Activated naive CD4-positive, alpha-beta T cell treated with anti-CD3 and anti-CD28 coated beads, Interleukin-2, amount 50 U/mL, for 24 hours (primary cell): ENCODE results near the gene GNA15.
"Not testable (repeated sequence)": the region's sequence is repeated elsewhere in the genome, so short reads cannot be mapped to it uniquely, and the experiment has no call there.

Source experiments
- H3K27ac Mint-ChIP-seq: one replicate; pipeline ENCODE4 v1.8.0; 2021; ENCODE audit warnings: mild to moderate bottlenecking, mixed read lengths
- H3K27me3 Mint-ChIP-seq: one replicate; pipeline ENCODE4 v1.8.0; 2021; ENCODE audit warnings: mixed read lengths
- H3K36me3 Mint-ChIP-seq: one replicate; pipeline ENCODE4 v1.8.0; 2021; ENCODE audit warnings: mixed read lengths
- H3K4me1 Mint-ChIP-seq: one replicate; pipeline ENCODE4 v1.8.0; 2021; ENCODE audit warnings: mixed read lengths
- H3K4me3 Mint-ChIP-seq: one replicate; pipeline ENCODE4 v1.8.0; 2021; ENCODE audit warnings: mild to moderate bottlenecking, mixed read lengths
- H3K9me3 Mint-ChIP-seq: one replicate; pipeline ENCODE4 v1.8.0; 2021; ENCODE audit warnings: mixed read lengths

Gene GNA15

GRCh38 chr19:3149526-3150505 lies 14.0 kb downstream of the GNA15 start:
- no peaks in the 10 kb centered on the region for H3K36me3 Mint-ChIP-seq
- H3K4me1 Mint-ChIP-seq: no peaks in the 10 kb centered on the region
- H3K27ac Mint-ChIP-seq: no peak overlapping the region
- no peaks in the 10 kb centered on the region for H3K27me3 Mint-ChIP-seq
- no peaks in the 10 kb centered on the region for H3K9me3 Mint-ChIP-seq
- no peak overlapping the region for H3K4me3 Mint-ChIP-seq

DNA sequence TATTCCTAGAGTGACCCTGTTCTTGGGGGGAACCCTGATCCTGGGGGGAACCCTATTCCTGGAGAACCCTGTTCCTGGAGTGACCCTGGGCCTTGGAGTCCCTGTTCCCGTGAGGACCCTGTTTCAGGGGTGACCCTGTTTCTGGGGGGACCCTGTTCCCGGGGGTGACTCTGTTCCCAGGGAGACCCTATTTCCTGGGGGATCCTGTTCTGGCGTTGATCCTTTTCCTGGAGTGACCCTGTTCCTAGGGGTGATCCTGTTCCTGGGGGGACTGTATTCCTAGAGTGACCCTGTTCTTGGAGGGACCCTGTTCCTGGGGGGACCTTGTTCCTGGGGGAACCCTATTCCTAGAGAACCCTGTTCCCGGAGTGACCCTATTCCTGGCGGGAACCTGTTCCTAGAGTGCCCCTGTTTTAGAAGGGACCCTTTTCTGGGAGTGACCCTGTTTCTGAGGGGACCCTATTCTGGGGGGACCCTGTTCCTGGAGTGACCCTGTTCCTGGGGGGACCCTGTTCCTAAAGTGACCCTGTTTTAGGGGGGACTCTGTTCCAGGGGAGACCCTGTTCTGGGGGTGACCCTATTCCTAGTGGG lies 15.0 kb downstream of the GNA15 start:
- Mint-ChIP-seq H3K36me3 (no peaks in the 10 kb centered on the region), H3K4me3 (no peak overlapping the region), H3K27ac (no peak overlapping the region), H3K9me3 (no peaks in the 10 kb centered on the region), H3K27me3 (no peaks in the 10 kb centered on the region), H3K4me1 (no peaks in the 10 kb centered on the region)

DNA sequence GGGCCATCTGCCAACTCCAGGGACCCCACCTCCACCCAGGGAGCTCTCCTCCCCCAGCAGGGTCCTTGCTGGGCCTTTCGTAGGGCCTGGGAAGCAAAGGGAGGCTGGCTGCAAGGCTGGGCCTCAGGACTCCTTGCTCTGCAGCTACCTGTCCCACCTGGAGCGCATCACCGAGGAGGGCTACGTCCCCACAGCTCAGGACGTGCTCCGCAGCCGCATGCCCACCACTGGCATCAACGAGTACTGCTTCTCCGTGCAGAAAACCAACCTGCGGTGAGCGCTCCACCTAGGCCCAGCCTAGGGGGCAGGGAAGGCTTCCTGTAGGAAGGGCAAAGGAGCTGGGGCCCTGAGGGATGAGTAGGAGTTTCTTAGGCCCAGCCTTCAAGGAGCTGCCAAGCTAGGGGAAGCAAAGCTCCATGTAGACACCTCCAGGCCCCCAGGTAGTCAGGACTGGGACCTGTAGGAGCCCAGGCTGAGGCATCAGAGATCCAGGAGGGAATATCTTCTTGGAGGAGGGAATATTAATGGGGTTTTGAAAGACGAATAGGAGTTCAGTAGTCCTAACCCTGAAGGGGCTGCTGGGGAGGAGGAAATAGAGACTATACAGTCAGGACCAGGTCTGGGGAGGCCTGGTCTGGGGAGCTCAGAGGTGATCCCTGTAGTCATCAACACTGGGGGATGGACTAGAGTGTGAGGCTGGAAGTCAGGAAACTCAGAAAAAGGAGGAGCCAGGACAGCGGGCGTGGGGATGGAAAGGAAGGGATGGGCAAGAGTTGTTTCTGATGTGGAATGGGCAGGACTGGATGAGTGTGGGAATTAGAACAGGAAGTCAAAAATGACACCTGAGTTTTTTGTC lies 16.0 kb downstream of the GNA15 start:
- H3K27ac Mint-ChIP-seq: no peak overlapping the region
- H3K4me3 Mint-ChIP-seq: no peak overlapping the region
- no peaks in the 10 kb centered on the region for H3K9me3 Mint-ChIP-seq
- no peaks in the 10 kb centered on the region for H3K36me3 Mint-ChIP-seq
- no peaks in the 10 kb centered on the region for H3K27me3 Mint-ChIP-seq
- no peaks in the 10 kb centered on the region for H3K4me1 Mint-ChIP-seq

DNA sequence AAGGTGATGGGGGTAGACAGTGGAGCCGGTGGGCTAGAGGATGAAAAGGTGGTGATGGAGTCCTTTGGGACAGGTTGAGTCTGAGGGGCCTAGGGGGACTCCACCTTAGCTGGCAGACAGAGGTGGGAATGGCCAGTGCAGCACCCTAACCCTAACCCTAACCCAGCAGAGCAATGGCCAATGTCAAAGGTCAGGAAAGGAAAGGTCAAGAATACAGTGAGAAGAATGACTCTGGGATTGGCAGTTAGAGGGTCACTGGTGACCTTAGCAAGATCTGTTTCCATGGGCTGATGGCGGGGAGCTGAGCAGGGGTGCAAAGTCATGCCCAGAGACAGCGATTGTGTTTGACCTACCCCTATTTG lies 16.6 kb downstream of the GNA15 start:
- no peaks in the 10 kb centered on the region for H3K27me3 Mint-ChIP-seq
- H3K27ac Mint-ChIP-seq: no peak overlapping the region
- H3K9me3 Mint-ChIP-seq: no peaks in the 10 kb centered on the region
- H3K4me1 Mint-ChIP-seq: no peaks in the 10 kb centered on the region
- no peaks in the 10 kb centered on the region for H3K36me3 Mint-ChIP-seq
- H3K4me3 Mint-ChIP-seq: no peak overlapping the region

- Mint-ChIP-seq H3K4me1 (no peaks in the 10 kb centered on the region), H3K27me3 (no peaks in the 10 kb centered on the region), H3K36me3 (no peaks in the 10 kb centered on the region), H3K9me3 (no peaks in the 10 kb centered on the region), H3K4me3 (no peak overlapping the region), H3K27ac (no peak overlapping the region)
These were observed 17.7 kb downstream of the GNA15 start for GRCh38 chr19:3153286-3154230.

DNA sequence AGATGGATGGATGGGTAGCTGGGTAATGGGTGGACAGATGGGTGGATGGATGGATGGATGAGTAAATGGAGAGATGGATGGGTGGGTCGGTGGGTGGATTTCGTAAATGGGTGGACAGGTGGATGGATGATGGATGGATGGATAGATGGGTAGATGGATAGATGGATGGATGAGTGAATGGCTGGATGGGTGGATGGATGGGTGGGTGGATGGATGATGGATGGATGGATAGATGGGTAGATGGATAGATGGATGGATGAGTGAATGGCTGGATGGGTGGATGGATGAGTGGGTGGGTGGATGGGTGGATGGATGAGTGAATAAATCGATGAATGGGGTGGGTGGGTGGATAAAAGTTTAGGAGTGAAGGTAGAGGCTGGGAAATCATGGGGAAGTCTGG lies 18.6 kb downstream of the GNA15 start:
- H3K9me3 Mint-ChIP-seq, H3K36me3 Mint-ChIP-seq, H3K27ac Mint-ChIP-seq, H3K4me1 Mint-ChIP-seq, H3K27me3 Mint-ChIP-seq, H3K4me3 Mint-ChIP-seq: not testable (repeated sequence)

DNA sequence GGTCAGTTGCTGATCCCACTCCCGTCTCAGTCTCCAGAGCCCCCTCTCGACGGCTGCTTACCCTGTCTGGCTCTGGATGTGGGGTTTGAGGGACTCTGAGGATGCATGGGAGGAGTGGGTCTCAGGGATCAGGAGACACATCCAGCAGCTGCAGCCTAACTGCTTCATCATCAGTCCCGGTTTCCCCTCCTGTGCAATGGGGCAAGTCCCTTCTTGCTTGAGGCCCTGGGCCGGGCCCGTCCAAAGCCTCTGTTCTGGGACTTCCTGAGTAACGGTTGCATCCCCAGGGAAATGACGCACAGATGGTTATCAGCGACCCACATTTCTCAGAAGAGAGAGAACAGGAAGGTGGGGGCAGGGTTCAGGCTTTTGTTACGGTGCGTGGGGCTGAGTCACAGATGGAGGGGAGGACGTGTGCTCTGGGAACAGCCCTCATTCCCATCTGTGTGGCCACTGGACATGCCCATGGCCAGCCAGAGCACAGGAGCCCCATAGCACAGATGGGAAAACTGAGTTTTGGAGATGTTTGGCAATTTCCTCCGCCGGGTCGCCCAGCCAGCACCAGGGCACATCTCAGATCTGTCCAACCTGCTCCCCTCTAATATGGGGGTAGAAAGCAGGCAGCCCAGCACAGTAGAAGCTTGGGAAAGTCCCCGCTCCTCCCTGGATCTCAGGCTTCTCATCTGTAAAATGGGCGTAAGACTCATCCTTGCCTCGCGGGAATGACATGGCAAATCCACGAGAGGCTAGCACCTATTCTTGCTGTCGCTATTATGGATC lies 19.3 kb downstream of the GNA15 start:
- H3K4me3 Mint-ChIP-seq: no peak overlapping the region
- no peaks in the 10 kb centered on the region for H3K36me3 Mint-ChIP-seq
- H3K4me1 Mint-ChIP-seq: no peaks in the 10 kb centered on the region
- no peaks in the 10 kb centered on the region for H3K27me3 Mint-ChIP-seq
- peaks cover under 1% of the 10 kb centered on the region for H3K9me3 Mint-ChIP-seq
- H3K27ac Mint-ChIP-seq: no peak overlapping the region

GRCh38 chr19:3157096-3157845 lies 21.4 kb downstream of the GNA15 start:
- Mint-ChIP-seq H3K9me3 (peaks cover 4% of the 10 kb centered on the region), H3K27me3 (no peaks in the 10 kb centered on the region), H3K4me1 (peaks cover 8% of the 10 kb centered on the region), H3K27ac (peak overlapping the region; percentile 77), H3K4me3 (no peak overlapping the region), H3K36me3 (no peaks in the 10 kb centered on the region)

- H3K36me3 Mint-ChIP-seq: no peaks in the 10 kb centered on the region
- no peak overlapping the region for H3K27ac Mint-ChIP-seq
- H3K4me1 Mint-ChIP-seq: peaks cover 18% of the 10 kb centered on the region
These were observed 23.7 kb downstream of the GNA15 start for GRCh38 chr19:3159565-3159964.

GRCh38 chr19:3160219-3160618 lies 24.4 kb downstream of the GNA15 start:
- H3K4me1 Mint-ChIP-seq: peaks cover 19% of the 10 kb centered on the region
- H3K27ac Mint-ChIP-seq: no peak overlapping the region
- H3K4me3 Mint-ChIP-seq: no peak overlapping the region
- no peaks in the 10 kb centered on the region for H3K27me3 Mint-ChIP-seq
- H3K36me3 Mint-ChIP-seq: no peaks in the 10 kb centered on the region
- H3K9me3 Mint-ChIP-seq: peaks cover 4% of the 10 kb centered on the region

More at GRCh38 chr19:3159565-3159964, 23.7 kb downstream of the GNA15 start:
- H3K27me3 Mint-ChIP-seq: no peaks in the 10 kb centered on the region
- no peak overlapping the region for H3K4me3 Mint-ChIP-seq
- peaks cover 4% of the 10 kb centered on the region for H3K9me3 Mint-ChIP-seq

- Mint-ChIP-seq H3K4me1 (peaks cover 26% of the 10 kb centered on the region), H3K36me3 (no peaks in the 10 kb centered on the region), H3K9me3 (peaks cover 4% of the 10 kb centered on the region), H3K27me3 (no peaks in the 10 kb centered on the region), H3K27ac (no peak overlapping the region), H3K4me3 (no peak overlapping the region)
These were observed 25.6 kb downstream of the GNA15 start for GRCh38 chr19:3161453-3161852.

DNA sequence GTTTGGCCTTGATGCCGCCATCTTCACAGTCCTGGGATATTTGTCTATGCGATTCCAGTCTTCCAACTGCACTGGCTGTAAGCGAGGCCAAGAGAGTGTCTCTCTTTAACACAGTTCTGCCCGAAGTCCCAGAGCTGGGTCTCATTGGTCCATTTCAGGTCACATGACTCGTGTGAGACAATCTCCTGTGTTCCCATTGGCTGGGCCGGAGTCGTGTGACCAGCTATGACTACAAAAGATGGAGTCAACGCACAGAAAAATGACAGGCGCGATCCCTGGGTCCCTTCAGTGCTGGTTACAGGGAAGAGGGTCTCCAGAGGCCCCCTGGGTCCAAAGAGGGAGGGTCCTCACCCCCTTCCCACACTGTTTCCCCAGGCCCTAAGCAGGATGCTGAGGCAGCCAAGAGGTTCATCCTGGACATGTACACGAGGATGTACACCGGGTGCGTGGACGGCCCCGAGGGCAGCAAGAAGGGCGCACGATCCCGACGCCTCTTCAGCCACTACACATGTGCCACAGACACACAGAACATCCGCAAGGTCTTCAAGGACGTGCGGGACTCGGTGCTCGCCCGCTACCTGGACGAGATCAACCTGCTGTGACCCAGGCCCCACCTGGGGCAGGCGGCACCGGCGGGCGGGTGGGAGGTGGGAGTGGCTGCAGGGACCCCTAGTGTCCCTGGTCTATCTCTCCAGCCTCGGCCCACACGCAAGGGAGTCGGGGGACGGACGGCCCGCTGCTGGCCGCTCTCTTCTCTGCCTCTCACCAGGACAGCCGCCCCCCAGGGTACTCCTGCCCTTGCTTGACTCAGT lies 26.8 kb downstream of the GNA15 start:
- Mint-ChIP-seq H3K4me1 (peaks cover 26% of the 10 kb centered on the region), H3K27me3 (no peaks in the 10 kb centered on the region), H3K27ac (no peak overlapping the region), H3K9me3 (peaks cover 4% of the 10 kb centered on the region), H3K36me3 (no peaks in the 10 kb centered on the region), H3K4me3 (no peak overlapping the region)

DNA sequence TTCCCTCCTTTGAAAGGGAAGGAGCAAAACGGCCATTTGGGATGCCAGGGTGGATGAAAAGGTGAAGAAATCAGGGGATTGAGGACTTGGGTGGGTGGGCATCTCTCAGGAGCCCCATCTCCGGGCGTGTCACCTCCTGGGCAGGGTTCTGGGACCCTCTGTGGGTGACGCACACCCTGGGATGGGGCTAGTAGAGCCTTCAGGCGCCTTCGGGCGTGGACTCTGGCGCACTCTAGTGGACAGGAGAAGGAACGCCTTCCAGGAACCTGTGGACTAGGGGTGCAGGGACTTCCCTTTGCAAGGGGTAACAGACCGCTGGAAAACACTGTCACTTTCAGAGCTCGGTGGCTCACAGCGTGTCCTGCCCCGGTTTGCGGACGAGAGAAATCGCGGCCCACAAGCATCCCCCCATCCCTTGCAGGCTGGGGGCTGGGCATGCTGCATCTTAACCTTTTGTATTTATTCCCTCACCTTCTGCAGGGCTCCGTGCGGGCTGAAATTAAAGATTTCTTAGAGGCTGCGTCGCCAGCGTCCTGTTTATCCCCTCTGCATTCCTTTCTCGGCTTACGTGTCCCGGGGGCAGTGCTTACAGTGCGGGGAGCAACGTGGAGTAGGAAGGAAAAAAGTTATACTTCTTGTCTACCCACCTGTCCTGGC lies 27.5 kb downstream of the GNA15 start:
- Mint-ChIP-seq H3K4me3 (no peak overlapping the region), H3K27me3 (no peaks in the 10 kb centered on the region), H3K36me3 (no peaks in the 10 kb centered on the region)

More for the DNA sequence above, 27.5 kb downstream of the GNA15 start:
- H3K27ac Mint-ChIP-seq: no peak overlapping the region
- peaks cover 26% of the 10 kb centered on the region for H3K4me1 Mint-ChIP-seq
- peaks cover 4% of the 10 kb centered on the region for H3K9me3 Mint-ChIP-seq
